Measurements from ENCODE around the gene TIMM22.

DNA sequence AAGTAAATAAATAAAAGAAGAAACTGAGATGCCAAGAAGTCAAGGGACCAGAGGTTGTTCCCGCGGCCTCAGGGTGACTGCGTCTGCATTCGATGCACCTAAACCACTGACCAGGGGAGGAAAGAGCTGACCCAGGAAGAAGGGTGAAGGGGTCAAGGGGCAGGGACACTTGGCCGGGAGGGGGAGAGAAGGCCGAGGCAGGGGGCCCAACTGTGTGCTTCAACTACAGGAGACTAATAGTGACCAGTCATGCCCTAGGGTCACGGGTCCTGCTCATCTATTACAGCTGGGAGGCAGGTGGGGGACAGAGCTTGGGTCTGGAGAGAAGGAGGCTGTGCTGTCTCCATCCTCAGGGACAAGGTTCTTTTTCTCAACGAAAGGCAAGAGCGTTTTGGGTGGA is 44.8 kb downstream of the TIMM22 start:
- TF ChIP-seq, protein P1, sequence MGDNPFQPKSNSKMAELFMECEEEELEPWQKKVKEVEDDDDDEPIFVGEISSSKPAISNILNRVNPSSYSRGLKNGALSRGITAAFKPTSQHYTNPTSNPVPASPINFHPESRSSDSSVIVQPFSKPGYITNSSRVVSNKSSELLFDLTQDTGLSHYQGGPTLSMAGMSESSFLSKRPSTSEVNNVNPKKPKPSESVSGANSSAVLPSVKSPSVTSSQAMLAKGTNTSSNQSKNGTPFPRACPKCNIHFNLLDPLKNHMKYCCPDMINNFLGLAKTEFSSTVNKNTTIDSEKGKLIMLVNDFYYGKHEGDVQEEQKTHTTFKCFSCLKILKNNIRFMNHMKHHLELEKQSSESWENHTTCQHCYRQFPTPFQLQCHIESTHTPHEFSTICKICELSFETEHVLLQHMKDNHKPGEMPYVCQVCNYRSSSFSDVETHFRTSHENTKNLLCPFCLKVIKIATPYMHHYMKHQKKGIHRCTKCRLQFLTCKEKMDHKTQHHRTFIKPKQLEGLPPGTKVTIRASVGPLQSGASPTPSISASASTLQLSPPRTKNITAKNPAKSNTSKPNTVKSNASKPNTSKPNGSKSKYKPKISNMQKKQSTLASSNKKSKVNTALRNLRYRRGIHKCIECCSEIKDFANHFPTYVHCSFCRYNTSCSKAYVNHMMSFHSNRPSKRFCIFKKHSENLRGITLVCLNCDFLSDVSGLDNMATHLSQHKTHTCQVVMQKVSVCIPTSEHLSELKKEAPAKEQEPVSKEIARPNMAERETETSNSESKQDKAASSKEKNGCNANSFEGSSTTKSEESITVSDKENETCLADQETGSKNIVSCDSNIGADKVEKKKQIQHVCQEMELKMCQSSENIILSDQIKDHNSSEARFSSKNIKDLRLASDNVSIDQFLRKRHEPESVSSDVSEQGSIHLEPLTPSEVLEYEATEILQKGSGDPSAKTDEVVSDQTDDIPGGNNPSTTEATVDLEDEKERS (tag by site-specific recombination; IDR thresholded peaks at IDR 0.05), result no peak
- TF ChIP-seq ZFP41 (tag by site-specific recombination; IDR thresholded peaks at IDR 0.05; ENCODE audit: borderline replicate concordance), result no peak
- no peak for TF ChIP-seq KLF8 (tag by site-specific recombination; IDR thresholded peaks at IDR 0.05)
- TF ChIP-seq ZNF404 (tag by site-specific recombination; IDR thresholded peaks at IDR 0.05), result no peak
- TF ChIP-seq, protein P2, sequence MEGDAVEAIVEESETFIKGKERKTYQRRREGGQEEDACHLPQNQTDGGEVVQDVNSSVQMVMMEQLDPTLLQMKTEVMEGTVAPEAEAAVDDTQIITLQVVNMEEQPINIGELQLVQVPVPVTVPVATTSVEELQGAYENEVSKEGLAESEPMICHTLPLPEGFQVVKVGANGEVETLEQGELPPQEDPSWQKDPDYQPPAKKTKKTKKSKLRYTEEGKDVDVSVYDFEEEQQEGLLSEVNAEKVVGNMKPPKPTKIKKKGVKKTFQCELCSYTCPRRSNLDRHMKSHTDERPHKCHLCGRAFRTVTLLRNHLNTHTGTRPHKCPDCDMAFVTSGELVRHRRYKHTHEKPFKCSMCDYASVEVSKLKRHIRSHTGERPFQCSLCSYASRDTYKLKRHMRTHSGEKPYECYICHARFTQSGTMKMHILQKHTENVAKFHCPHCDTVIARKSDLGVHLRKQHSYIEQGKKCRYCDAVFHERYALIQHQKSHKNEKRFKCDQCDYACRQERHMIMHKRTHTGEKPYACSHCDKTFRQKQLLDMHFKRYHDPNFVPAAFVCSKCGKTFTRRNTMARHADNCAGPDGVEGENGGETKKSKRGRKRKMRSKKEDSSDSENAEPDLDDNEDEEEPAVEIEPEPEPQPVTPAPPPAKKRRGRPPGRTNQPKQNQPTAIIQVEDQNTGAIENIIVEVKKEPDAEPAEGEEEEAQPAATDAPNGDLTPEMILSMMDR (tag by site-specific recombination; IDR thresholded peaks at IDR 0.05), result no peak
- TF ChIP-seq, protein P3, sequence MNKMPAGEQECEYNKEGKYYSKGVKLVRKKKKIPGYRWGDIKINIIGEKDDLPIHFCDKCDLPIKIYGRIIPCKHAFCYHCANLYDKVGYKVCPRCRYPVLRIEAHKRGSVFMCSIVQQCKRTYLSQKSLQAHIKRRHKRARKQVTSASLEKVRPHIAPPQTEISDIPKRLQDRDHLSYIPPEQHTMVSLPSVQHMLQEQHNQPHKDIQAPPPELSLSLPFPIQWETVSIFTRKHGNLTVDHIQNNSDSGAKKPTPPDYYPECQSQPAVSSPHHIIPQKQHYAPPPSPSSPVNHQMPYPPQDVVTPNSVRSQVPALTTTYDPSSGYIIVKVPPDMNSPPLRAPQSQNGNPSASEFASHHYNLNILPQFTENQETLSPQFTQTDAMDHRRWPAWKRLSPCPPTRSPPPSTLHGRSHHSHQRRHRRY (tag by site-specific recombination; IDR thresholded peaks at IDR 0.05), result no peak
- no peak for TF ChIP-seq ZNF266 (tag by site-specific recombination; IDR thresholded peaks at IDR 0.05; ENCODE audit: low read depth)
- no peak for TF ChIP-seq ZNF114 (tag by site-specific recombination; IDR thresholded peaks at IDR 0.05)
- TF ChIP-seq, protein P4, sequence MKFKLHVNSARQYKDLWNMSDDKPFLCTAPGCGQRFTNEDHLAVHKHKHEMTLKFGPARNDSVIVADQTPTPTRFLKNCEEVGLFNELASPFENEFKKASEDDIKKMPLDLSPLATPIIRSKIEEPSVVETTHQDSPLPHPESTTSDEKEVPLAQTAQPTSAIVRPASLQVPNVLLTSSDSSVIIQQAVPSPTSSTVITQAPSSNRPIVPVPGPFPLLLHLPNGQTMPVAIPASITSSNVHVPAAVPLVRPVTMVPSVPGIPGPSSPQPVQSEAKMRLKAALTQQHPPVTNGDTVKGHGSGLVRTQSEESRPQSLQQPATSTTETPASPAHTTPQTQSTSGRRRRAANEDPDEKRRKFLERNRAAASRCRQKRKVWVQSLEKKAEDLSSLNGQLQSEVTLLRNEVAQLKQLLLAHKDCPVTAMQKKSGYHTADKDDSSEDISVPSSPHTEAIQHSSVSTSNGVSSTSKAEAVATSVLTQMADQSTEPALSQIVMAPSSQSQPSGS (tag by site-specific recombination; IDR thresholded peaks at IDR 0.05; ENCODE audit: low read depth), result no peak
- TF ChIP-seq, protein P5, sequence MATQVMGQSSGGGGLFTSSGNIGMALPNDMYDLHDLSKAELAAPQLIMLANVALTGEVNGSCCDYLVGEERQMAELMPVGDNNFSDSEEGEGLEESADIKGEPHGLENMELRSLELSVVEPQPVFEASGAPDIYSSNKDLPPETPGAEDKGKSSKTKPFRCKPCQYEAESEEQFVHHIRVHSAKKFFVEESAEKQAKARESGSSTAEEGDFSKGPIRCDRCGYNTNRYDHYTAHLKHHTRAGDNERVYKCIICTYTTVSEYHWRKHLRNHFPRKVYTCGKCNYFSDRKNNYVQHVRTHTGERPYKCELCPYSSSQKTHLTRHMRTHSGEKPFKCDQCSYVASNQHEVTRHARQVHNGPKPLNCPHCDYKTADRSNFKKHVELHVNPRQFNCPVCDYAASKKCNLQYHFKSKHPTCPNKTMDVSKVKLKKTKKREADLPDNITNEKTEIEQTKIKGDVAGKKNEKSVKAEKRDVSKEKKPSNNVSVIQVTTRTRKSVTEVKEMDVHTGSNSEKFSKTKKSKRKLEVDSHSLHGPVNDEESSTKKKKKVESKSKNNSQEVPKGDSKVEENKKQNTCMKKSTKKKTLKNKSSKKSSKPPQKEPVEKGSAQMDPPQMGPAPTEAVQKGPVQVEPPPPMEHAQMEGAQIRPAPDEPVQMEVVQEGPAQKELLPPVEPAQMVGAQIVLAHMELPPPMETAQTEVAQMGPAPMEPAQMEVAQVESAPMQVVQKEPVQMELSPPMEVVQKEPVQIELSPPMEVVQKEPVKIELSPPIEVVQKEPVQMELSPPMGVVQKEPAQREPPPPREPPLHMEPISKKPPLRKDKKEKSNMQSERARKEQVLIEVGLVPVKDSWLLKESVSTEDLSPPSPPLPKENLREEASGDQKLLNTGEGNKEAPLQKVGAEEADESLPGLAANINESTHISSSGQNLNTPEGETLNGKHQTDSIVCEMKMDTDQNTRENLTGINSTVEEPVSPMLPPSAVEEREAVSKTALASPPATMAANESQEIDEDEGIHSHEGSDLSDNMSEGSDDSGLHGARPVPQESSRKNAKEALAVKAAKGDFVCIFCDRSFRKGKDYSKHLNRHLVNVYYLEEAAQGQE (tag by site-specific recombination; IDR thresholded peaks at IDR 0.05), result no peak
- TF ChIP-seq ZBTB7A (tag by site-specific recombination; IDR thresholded peaks at IDR 0.05; ENCODE audit: low read depth), result no peak

Data from HEK293 (cell line).